GM23248 (cell line): ENCODE data around the gene NID2.

Experiments
- EZH2 ChIP-seq: fragments of 200-600 bp; sonication (generic); IDR thresholded peaks from 2 replicates; pipeline ENCODE4 v1.6.1; 2018; ENCODE audit warnings: antibody characterized with exemption, mild to moderate bottlenecking; ENCODE audit not compliant: insufficient read depth, poor library complexity, severe bottlenecking
- EZH2phosphoT487 ChIP-seq: fragments of 200-600 bp; sonication (generic); IDR thresholded peaks from 2 replicates; pipeline ENCODE4 v1.6.1; 2018; ENCODE audit warnings: antibody characterized with exemption, moderate library complexity, mild to moderate bottlenecking, low read depth; ENCODE audit not compliant: insufficient read depth

DNA sequence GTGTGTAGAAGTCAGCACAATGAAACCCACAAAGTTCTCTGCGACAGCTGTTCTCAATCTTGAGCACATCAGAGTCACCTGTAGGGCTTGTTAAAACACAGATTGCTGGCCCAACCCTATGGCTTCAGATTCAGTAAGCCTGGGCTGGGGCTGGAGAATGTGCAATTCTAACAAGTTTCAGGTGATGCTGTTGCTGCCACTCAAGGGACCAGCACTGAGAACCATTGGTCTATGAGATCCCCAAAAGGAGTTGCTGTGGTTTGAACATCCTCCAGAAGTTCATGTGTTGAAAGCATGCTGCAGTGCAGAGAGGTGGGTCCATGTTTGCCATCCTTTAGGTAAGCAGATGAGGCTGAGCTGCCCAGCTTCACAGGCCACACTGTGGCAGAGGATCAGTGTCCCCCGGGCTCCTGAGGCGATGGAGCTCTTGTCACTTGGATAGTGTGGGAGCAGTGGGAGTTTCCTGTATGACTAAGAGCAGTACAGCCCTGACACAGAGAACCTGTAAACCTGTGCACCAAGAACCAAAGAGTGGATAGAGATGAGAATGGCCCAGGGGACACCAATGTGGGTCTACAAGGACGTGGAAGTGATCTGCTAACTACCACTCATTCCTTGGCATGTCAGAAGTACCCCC, 87.5 kb downstream of the NID2 start:
- TF ChIP-seq EZH2 (no peak), EZH2phosphoT487 (no peak)
